Fibroblast of skin of left quadriceps (primary cell): ENCODE data around the gene PTTG1IP.

ENCODE experiments used
- DNase-seq, 2 experiments: peaks; one replicate each; pipeline ENCODE4 v3.0.0-alpha.2; 2013; ENCODE audit warnings: low read depth in 2 of 2

The PTTG1IP gene

DNA sequence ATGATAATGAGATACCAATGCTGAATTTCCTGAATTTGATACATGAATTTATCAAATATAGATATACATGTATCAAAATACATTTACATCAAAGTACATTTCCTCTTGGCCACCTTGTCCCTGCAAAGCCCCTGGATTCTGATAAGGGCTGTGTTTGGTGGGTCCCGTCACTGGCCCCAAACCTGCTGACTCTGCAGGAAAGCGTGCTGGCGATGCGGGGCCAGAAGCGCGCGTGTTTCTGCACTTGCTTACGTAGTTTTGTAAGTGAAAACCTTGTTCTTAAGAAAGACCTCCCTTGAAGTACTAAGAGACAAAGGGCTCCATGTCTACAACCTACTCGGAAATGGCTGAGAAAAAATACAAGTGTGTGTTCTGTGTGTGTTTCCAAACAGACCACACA is 36.2 kb upstream of the PTTG1IP start:
- no peak for DNase-seq

DNA sequence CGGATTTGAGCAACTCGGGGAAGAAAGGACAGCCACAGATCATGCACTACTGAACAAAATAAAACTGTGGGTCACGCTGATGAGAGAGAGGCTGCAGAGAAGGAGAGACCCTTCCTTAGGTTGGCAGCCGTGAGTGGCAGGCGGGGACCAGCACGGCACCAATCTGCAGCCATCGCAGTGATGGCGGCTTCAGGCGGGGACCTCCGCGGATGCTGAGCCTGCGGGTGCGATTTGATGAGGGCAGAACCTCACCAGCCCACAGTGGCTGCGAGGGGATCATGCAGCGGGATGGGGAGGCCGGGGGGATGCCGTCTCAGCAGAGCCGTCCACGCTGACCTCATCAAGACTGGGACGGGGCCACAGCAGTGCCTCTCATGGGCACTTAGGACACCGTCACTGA is 35.4 kb upstream of the PTTG1IP start:
- no peak for DNase-seq

DNA sequence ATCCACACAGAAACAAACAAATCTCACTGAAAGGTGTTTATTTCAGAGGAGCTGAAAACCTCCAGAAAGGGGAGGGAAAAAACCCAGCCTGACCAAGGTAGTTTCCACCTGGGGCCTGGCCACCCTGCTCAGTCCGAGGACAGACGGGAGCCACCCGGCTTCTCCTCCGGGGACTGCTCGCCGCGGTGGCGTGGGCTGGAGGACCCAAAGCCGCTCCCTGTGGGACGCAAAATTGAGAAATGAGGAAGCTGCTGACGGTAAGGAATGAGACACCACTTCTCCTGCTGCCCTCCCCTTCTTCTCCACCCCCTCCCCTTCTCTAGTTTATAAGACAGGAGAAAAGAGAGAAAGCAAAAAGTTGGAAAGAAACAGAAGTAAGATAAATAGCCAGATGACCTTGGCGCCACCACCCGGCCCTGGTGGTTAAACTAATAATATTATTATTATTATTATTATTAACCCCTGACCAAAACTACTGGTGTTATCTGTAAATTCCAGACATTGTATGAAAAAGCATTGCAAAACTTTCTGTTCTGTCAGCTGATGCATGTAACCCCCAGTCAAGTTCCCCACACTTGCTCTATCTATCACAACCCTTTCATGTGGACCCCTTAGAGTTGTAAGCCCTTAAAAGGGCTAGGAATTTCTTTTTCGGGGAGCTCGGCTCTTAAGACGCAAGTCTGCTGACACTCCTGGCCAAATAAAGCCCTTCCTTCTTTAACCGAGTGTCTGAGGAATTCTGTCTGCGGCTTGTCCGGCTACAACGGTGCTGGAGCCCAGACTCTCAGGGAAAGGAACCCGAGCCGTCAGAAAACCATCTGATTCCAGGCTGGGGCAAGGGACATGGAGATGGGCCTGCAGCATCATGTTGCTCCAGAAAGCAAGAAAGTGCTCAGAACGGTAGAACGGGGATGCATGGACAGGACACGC is 34.7 kb upstream of the PTTG1IP start:
- DNase-seq = no peak

DNA sequence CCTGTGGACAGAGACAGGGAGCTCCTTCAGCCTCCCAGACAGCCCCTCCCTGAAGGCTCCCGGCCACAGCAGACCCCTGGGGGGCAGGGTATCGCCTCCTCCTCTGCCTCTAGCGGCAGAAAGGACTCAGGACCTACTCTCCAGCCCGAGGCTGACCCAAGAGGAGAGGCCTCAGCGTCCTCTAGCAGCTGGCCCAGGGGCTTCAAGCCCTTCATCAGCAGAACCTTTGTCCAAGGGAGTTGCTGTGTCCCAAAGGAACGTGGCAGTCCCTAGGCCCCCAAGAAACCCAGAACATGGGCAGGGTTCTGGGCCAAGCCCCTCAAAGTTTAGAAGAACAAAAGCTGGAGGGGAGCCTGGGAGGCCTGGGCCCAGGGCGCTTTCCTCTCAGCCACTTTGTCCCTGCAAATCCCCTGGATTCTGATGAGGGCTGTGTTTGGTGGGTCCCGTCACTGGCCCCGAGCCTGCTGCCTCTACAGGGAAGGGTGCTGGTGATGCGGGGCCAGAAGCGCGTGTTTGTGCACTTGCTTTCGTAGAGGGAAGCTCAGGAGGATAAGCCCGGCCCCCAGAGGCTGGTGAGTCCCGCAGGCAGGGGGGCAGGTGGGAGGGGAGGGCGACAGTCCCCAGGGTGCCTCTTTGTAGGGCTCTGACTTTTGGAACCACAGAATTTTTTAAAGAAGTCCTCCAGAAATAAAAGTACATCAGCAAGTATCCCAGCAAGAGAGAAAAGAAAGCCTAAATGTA is 33.9 kb upstream of the PTTG1IP start:
- DNase-seq = no peak

DNA sequence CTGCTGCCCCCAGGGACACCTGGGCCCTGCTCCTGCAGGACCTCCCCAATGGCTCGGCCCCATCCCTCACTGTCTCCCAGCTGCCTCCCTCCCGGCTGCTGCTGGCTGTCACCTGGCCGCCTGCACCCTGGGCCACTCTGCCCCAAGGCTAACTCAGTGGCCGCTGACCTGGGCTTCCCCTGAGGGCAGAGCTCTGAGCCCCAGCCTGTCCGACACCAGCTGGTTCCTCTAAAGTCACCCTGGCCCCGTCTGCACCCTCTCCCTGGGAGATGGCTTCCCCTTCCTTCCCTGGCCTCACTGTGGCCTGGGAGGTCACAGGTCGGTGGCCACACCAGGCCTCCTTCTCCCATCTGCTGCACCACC is 32.2 kb upstream of the PTTG1IP start:
- no peak for DNase-seq

DNA sequence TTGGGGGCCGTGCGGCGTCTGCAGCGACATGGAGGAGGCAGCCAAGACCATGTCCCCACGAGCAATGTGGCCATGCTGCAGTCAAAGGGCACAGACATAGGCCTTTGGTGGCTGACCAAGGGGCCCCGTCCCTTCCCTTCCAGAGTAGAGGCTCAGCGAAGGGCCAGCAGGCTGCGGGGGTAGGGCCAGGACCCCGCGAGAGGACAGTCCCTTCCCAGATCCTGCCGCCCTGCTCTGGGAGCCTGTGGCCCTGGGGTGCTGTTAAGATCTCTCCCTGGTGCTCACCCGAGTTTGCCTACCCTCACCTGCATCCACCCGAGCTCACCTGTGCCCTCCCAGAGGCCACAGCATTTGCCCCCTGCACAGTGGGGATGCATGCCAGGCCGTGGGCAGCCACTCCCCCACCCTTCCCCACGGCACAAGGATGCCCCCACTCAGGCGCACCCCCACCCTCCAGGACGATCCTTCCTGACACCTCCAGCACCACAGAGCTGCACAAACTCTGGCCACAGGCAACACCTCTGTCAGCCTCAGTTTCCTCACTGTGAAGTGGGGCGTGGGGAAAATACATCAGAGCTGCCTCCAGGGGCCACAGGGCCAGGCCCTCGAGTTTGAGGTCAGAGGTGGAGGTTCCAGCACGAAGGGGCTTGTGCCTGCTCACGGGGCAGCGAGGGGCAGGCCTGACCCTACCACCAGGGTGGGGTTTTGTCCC is 31.7 kb upstream of the PTTG1IP start:
- DNase-seq = no peak

DNA sequence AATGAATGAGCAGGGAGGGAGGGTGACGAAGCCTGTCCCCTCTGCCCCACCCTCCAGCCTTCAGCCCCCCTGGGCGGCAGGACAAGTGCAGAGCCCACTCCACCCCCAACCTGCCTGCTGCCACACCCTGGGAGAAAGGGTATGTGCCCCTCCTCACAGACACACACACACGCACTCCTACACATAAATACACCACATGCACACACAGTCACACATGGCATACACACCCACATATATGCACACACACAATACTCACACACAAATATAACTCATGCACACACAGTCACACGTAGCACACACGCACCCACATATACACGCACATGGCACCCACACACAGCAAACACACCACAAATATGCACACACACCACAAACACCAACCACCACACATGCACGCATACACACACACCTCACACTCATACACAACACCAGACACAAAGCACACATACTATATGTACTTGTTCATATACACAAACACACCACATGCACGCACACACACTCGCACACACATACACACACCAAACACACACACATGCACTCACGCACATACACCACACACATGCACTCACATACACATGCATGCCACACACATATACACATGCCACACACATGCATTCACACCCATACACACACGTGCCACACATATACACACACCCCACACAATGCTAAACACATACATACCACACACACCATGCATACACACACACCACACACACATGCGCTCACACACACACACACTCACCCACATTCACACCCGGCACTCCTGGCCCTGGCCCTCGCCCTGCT is 30.8 kb upstream of the PTTG1IP start:
- DNase-seq = no peak

DNA sequence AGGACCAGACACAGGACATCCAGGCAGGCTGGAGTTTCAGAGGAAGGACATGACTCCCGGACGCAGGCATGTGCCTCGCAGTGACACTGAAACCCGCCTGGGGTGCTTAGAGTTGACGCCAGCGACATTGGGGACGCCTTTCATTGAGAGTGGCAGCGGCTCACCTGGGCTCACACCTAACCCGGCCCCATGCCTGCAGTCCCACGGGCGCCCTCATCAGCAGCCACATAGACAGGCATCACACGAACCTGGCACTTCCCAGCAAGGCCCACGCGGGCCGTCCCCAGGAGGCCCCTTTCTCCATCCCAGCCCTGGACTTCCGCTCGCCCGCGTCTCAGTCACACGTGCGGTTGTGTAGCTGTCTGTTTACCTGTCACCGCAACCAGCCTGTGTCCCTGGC is 30.2 kb upstream of the PTTG1IP start:
- no peak for DNase-seq

DNA sequence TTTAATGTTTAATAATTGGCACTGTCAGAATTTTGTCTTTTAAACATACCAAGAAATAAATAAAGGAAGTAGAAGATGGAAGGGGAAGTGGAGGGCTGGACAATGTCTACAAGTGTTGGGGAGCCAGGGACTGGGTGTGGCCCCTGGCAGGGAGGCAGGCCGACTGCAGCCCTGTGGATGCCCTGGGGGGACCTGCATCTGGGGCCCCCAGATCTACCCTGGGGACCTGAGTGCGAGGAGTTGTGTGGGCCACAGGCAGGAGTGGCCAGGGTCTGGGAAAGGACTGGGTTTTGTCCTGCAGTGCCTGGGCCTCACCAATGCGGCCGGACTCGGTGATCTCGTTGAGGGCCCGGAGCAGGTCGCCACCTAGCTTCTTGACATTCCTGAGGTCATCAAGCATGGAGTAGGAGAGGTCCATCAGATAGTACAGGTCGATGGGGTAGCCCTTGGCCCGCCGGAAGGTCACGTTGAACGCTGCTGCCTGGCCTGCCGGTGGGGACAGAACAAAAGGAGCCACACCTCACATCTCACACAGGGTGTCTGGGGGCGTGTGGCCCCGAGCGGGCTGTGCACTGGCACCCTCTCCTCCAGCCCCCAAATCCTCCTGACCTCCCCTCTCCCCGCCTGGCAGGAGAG is 29.7 kb upstream of the PTTG1IP start:
- no peak for DNase-seq

DNA sequence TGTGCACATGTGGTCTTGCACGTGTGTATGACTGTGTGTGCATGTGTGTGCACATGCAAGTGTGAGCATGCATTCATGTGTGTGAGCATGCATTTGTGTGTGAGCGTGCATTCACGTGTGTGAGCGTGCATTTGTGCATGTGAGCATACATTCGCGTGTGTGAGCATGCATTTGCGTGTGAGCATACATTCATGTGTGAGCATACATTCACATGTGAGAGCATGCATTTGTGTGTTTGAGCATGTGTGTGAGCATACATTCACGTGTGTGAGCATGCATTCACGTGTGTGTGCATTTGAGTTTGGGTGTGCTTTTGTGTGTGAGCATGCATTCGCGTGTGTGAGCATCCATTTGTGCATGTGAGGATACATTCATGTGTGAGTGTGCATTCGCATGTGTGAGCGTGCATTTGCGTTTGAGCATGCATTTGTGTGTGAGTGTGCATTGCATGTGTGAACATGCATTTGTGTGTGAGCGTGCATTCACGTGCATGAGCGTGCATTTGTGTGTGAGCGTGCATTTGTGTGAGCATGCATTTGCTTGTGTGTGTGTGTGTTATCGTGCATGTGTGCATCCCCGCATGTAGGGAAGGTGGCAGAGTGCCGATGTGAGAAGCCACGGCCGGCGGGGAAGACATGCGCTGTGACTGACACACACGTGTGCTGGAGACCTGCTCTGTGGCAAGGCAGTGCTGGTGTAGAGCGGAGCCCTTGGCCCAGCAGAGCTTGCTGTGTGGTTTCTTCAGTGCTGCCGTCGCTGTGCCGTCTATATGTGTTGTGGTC is 29.0 kb upstream of the PTTG1IP start:
- no peak for DNase-seq

DNA sequence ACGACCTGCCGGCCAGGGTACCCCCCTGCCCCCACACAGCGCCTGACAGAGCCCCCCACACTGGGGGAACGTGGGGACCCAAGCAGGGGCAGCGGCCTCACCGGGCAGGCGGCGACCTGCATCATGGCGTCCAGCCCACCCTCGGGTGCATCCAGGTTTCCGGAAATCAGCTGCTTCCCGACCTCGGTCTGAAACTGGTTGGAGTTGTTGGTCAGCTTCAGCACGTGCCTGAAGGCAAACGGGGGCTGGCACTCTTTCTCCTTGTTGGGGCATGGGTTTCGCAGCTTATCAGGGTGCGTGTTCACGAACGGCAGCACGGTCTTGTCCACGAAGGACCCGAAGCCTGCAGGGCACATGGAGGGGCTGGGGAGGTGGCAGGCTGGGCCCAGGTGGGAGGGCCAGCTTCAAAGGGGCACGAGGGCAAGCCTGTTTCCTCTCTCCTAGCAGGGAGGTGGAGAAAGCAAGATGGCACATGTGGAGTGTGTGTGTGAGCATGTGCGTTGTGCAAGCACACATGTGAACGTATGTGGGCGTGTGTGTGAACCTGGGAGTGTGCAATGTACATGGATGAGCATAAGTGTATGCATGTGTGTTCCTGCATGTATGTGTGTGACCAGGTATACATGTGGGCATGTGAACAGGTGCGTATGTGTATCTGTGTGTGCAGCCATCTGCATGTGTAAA is 28.0 kb upstream of the PTTG1IP start:
- no peak for DNase-seq

DNA sequence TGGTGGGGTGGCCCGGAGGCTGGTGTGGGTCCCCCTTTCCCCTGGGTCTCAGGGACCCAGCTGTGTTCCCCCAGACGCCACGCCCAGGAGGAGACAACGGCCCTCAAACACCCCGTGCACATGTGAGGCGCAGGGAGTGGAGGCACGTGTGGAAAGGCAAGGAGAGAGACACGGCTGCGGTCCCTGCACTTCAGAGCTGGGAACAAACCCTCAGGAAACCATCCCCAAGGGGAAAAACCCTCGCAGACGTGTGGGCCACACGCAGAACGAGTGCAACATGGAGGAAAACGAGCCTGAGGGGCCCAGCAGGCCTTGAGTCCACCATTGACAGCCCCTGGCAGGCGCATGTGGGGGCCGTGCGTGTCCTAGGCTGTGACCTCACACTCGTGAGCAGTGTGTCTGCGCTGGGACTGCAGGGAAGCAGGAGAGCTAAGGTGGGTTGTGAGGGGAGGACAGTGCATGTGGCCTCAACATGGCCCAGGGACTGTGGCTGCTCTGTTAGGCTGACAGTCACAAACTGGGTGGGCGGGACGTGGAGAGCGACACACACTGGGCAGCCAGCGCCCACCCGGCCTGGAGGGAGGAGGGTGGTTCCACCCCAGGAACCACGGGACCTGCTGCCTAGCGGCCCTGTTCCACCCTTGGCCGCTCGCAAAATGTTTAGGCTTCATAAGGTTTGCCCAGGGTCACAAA is 27.2 kb upstream of the PTTG1IP start:
- no peak for DNase-seq

DNA sequence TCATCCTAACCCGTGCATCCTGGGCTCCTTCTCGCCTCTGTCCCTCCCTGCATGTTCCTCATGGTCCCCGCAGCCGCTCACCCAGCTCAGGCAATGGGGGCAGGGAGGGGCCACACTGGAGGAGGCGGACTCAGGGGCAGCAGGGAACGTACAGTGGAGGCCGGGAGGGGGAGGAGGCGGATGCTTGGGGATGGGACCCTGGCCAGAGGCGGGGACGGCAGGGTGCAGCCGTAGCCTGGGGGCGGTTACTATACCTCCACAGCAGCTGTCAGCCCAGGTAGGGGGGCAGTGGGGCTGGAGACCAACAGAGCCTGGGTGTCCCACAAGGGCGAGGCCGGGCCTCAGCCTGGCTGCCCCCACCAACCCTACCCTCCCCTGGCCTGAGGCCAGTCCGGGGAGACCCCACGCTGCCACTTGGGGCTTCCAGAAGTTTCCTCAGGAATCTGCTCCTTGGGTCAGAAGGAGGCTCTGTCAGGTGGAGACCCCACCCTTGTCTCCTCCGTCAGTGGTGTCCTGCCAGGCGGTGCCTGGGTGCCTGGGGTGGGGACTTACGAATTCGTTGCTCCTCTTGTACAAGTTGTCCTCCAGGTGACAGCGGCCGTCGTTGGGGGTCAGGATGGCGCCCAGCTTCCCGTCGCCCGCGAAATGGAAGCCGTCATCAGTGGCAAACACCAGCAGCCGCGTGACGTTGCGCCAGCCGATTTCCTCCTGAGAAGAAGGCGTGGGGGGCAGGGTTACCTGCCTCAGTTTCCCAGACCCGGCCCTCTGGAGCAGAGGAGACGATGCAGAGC is 26.5 kb upstream of the PTTG1IP start:
- no peak for DNase-seq

DNA sequence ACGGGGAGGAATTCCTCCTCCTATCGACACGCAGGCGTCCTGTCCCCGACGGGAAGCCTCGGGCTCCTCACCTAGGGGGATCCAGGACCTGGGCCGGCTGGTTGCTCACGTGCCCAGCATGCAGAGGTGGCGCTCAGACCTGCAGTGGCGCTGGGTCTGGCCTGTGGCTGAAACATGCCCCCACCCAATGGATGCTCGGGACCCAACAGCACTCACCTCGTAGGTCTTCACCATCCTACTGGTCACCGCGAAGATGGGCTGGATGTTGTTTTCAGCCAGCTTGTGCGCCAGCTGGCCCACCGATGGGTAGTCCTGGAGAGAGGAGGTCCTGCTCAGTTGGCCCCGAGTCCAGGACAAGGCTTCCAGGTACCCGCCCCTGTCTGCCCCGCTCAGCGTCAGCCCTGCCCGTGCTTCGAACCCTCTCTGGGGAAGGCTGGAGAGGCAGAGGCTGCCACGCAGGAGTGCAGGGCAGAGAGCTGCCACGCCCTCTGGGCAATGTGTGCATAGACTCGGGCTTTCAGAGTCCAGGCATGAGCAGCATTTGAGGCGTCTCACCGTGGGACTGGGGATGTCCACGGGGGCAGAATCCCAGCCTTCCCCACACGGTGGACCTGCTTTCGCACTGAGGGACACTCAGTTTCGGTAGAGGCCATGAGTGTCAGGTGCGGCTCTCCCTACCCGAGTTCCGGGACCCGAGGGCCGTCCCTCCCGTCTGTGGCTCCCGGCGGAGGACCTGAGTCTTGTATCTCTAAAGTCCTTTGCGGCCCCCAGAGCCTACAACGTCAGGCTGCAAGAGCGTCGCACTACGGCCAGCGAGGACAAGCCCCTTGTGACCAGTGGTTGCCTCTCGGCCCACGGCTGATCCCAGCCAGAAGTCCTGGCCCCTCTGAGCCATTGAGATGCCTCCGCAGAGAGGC is 25.6 kb upstream of the PTTG1IP start:
- DNase-seq = no peak

DNA sequence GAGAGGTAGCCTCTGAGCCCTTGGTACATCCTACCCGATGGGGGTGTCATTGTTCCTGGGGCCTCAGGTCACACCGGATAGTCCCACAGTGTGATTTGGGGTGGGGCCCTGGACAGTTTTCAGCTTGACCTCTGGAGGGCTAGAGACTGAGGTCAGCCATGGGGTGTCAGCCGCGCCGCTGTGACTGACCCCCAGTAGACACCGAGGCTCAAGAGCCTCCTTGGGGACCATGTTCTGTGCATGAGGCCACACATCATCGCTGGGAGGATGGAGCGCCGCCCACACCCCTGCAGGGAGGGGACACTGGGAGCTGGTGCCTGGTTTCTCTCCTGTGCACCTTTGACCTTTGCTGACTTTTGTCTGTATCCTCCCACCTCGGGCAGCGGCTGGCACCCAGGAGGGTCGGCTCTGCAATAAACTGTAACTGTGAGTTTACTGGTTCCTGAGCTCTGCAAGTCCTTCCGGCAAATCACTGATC is 24.6 kb upstream of the PTTG1IP start:
- no peak for DNase-seq

DNA sequence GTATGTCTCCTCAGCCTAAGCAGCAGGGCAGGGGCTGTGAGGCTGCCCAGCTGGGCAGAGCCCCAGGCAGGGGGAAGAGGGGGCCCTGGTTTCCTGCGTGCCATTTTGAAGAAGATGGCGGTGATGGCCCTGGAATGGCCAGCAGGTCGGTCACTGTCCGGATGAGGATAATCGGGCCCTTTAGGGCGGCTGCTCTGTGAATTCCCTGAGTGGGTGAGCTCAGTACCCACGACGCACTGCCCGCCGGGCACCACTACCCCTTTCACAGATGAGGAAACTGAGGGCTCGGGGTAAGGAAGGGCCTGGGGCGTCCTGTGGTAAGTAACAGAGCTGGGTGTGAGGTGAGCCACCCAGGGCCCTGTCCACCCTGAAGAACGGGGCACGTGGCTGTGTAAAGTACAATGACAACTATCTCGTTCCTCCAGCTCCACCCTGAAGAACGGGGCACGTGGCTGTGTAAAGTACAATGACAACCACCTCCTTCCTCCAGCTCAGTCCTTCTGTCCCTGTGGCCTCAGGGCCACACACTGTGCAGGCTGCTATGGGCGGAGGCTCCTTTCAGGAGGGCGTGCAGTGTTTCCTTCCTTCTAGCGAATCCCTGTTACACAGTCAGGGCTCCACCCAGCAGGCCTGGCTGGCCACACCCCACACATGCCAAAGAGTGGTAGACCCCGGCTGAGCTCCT is 24.0 kb upstream of the PTTG1IP start:
- no peak for DNase-seq
